GM12878 (cell line): Measurements from ENCODE around the gene EYS. TPM values are rescaled to one million over a fixed set of nuclear protein-coding genes. Genes with fewer than 3 reads are reported as not detected.

Experiments used
- ATAC-seq: fragments of 200-7000 bp; cut with Tn5 transposase; 3 replicates; pipeline ENCODE4 v1.9.1; 2020; ENCODE audit warnings: mild to moderate bottlenecking, moderate library complexity
- BruUV-seq: library from RNA; stranded (reverse); fragments of 400-500 nt; replicated peaks from 2 replicates; lab custom pipeline; 2021; lab: Mats Ljungman, UMichigan
- CTCF ChIA-PET: fragments of 300-600 bp; sonication (Branson Sonifier 250); formaldehyde crosslinking; extraction: SDS; loops from one replicate; lab custom pipeline; 2021; ENCODE audit warnings: inconsistent platforms; lab: Yijun Ruan, JAX
- POLR2A ChIA-PET: fragments of 350-600 bp; formaldehyde crosslinking; extraction: SDS; loops from one replicate; lab custom pipeline; 2021; ENCODE audit warnings: inconsistent platforms; lab: Charles Lee
- RAD21 ChIA-PET: fragments of 300-600 bp; sonication (Branson Sonifier 250); formaldehyde crosslinking; loops from one replicate; lab custom pipeline; 2023; ENCODE audit warnings: antibody characterized with exemption; ENCODE audit not compliant: unreplicated experiment; lab: Charles Lee
- SMC1A ChIA-PET: fragments of 300-600 bp; sonication (Branson Sonifier 250); formaldehyde crosslinking; loops from one replicate; lab custom pipeline; 2023; ENCODE audit not compliant: unreplicated experiment, uncharacterized antibody; lab: Charles Lee
- DNase-seq: peaks from one replicate; pipeline ENCODE4 v3.0.0-alpha.2; 2011; ENCODE audit warnings: low read depth, low spot score
- FAIRE-seq: peaks from 3 replicates; lab custom pipeline; 2011; peaks lifted over from hg19 to GRCh38; lab: Jason Lieb, UNC
- H2AFZ ChIP-seq: 2 replicates; pipeline ENCODE4 v1.6.0; 2011; ENCODE audit warnings: low read depth, low read length, control low read depth; ENCODE audit not compliant: control insufficient read depth
- H3K27ac ChIP-seq: 2 replicates; pipeline ENCODE4 v1.5.1; 2011; ENCODE audit warnings: control low read depth; ENCODE audit not compliant: control insufficient read depth, insufficient read depth
- H3K27me3 ChIP-seq, 2 experiments: replicated peaks in 1 of 2; 2 replicates each; pipeline versions ENCODE4 v1.6.0 to v1.6.1; 2011; ENCODE audit warnings: low read length in 1 of 2; ENCODE audit not compliant: control insufficient read depth in 2 of 2, insufficient read depth in 2 of 2
- H3K36me3 ChIP-seq, 2 experiments: 2 replicates each; pipeline ENCODE4 v1.5.1; 2011; ENCODE audit warnings: low read length in 1 of 2; ENCODE audit not compliant: control insufficient read depth in 2 of 2, insufficient read depth in 2 of 2
- H3K4me1 ChIP-seq: 2 replicates; pipeline ENCODE4 v1.6.1; 2011; ENCODE audit warnings: mild to moderate bottlenecking, low read length, moderate library complexity, mixed read lengths; ENCODE audit not compliant: control insufficient read depth, insufficient read depth
- H3K4me2 ChIP-seq: 2 replicates; pipeline ENCODE4 v1.6.0; 2011; ENCODE audit warnings: control low read depth; ENCODE audit not compliant: control insufficient read depth, insufficient read depth
- H3K4me3 ChIP-seq: fragments of 200-600 bp; sonication (generic); 2 replicates; pipeline ENCODE4 v1.5.1; 2016
- H3K79me2 ChIP-seq: 2 replicates; pipeline ENCODE4 v1.6.0; 2011; ENCODE audit warnings: low read length; ENCODE audit not compliant: control insufficient read depth, insufficient read depth
- H3K9ac ChIP-seq: 2 replicates; pipeline ENCODE4 v1.8.0; 2011; ENCODE audit warnings: low read length, control low read depth, mixed read lengths; ENCODE audit not compliant: control insufficient read depth, insufficient read depth
- H3K9me3 ChIP-seq: replicated peaks from 3 replicates; pipeline ENCODE4 v1.5.1; 2011; ENCODE audit warnings: mild to moderate bottlenecking, low read length; ENCODE audit not compliant: control insufficient read depth, insufficient read depth
- H4K20me1 ChIP-seq: 2 replicates; pipeline ENCODE4 v1.6.0; 2011; ENCODE audit not compliant: control insufficient read depth, insufficient read depth
- ASH2L ChIP-seq: fragments of 300-600, 200-600 bp; sonication (generic); IDR thresholded peaks from 2 replicates; pipeline ENCODE4 v1.6.1; 2017; ENCODE audit warnings: low read depth, mild to moderate bottlenecking, borderline replicate concordance
- ATF2 ChIP-seq: IDR thresholded peaks from 2 replicates; pipeline ENCODE4 v1.6.1; 2012; ENCODE audit warnings: low read length, inconsistent platforms
- CBX3 ChIP-seq: fragments of 200-600 bp; sonication (generic); IDR thresholded peaks from 2 replicates; pipeline ENCODE4 v1.6.1; 2016; ENCODE audit warnings: low read depth, borderline replicate concordance
- HCFC1 ChIP-seq: fragments of 150-350 bp; IDR thresholded peaks from 2 replicates; pipeline ENCODE4 v1.6.1; 2014; ENCODE audit warnings: low read length
- HDAC2 ChIP-seq: fragments of 200-600 bp; sonication (generic); IDR thresholded peaks from 2 replicates; pipeline ENCODE4 v1.6.1; 2017
- MTA2 ChIP-seq: fragments of 450-650 bp; IDR thresholded peaks from 2 replicates; pipeline ENCODE4 v1.6.1; 2016; ENCODE audit warnings: low read depth, mild to moderate bottlenecking, moderate library complexity
- MXI1 ChIP-seq: fragments of 150-350 bp; IDR thresholded peaks from 2 replicates; pipeline ENCODE4 v1.6.1; 2011; ENCODE audit warnings: low read depth, mild to moderate bottlenecking, inconsistent platforms, low read length, improper control_type of control experiment
- NR2C1 ChIP-seq: fragments of 450-650 bp; IDR thresholded peaks from 2 replicates; pipeline ENCODE4 v1.6.1; 2017; ENCODE audit warnings: antibody characterized with exemption, mild to moderate bottlenecking, moderate library complexity
- NRF1 ChIP-seq: conservative IDR thresholded peaks from 2 replicates; pipeline ENCODE4 v1.6.1; 2011; ENCODE audit warnings: mild to moderate bottlenecking, low read depth, low read length, improper control_type of control experiment
- RAD21 ChIP-seq: IDR thresholded peaks from 2 replicates; pipeline ENCODE4 v1.6.1; 2011; ENCODE audit warnings: mild to moderate bottlenecking, low read depth, low read length, moderate library complexity; ENCODE audit not compliant: insufficient read depth
- RCOR1 ChIP-seq: conservative IDR thresholded peaks from 2 replicates; pipeline ENCODE4 v1.6.1; 2012; ENCODE audit warnings: low read depth, low read length, improper control_type of control experiment
- STAT1 ChIP-seq: fragments of 450-650 bp; conservative IDR thresholded peaks from 2 replicates; pipeline ENCODE4 v1.6.1; 2014; ENCODE audit warnings: antibody characterized with exemption, mild to moderate bottlenecking
- TARDBP ChIP-seq: IDR thresholded peaks from 2 replicates; pipeline ENCODE4 v1.6.1; 2016; ENCODE audit warnings: borderline replicate concordance
- TBL1XR1 ChIP-seq: IDR thresholded peaks from 2 replicates; pipeline ENCODE4 v1.6.1; 2012; ENCODE audit warnings: low read depth, low read length, improper control_type of control experiment
- TCF3 ChIP-seq: IDR thresholded peaks from 2 replicates; pipeline ENCODE4 v1.6.1; 2012; ENCODE audit warnings: low read depth, mild to moderate bottlenecking, low read length, borderline replicate concordance; ENCODE audit not compliant: insufficient read depth
- ZBTB40 ChIP-seq: fragments of 450-650 bp; IDR thresholded peaks from 2 replicates; pipeline ENCODE4 v1.6.1; 2016; ENCODE audit warnings: mild to moderate bottlenecking, moderate library complexity, borderline replicate concordance
- ZNF274 ChIP-seq: IDR thresholded peaks from one replicate; pipeline ENCODE4 v1.8.0; 2011; ENCODE audit not compliant: insufficient read length, insufficient read depth
- WGBS: methylation state at CpG from one replicate; pipeline ENCODE4 v1.1.6; 2016; ENCODE audit warnings: low lambda C conversion rate; ENCODE audit not compliant: insufficient replicate concordance, insufficient coverage; ENCODE audit errors: missing lambda C conversion rate; 5-methylcytosine and 5-hydroxymethylcytosine counted together
- in situ Hi-C: fragments of 300-500 bp; cut with MboI; formaldehyde crosslinking; loops from 9 replicates; pipeline ENCODE4 v1.14.3; 2018; ENCODE audit warnings: mixed read lengths
- intact Hi-C: fragments of 100-400 bp; cut with micrococcal nuclease; formaldehyde crosslinking; loops from one replicate; pipeline ENCODE4 v1.14.2; 2022; ENCODE audit not compliant: unreplicated experiment
- polyA plus RNA-seq, 11 experiments: library from polyadenylated mRNA; depleted of rRNA in 4 of 11; unstranded in 6 of 11; stranded (reverse) in 5 of 11; fragments of >200 nt; fragmentation: Nextera tagmentation in 4 of 11; fragmentation: Illumina TruSeq in 1 of 11; extraction: Ambion mirVana in 4 of 11; extraction: Trizol in 1 of 11; gene quantifications; 1 replicate in 1 of 11; 2 replicates in 10 of 11; pipeline versions ENCODE4 v1.2.1 to v1.2.3, GENCODE V29; 2011 to 2016; ENCODE audit warnings: inconsistent platforms in 2 of 11, missing spikeins in 2 of 11, low read depth in 1 of 11
- total RNA-seq, 4 experiments: library from RNA; depleted of rRNA in 3 of 4; stranded (reverse); fragments of >200 nt in 3 of 4; fragmentation: Illumina TruSeq in 1 of 4; extraction: Trizol in 1 of 4; gene quantifications; 2 replicates each; pipeline versions ENCODE4 v1.2.1 to v1.2.3, GENCODE V29; 2013 to 2021
- TF ChIP-seq, protein P1 (sequence below): IDR thresholded peaks from 2 replicates; pipeline ENCODE4 v1.6.1; 2012; ENCODE audit warnings: low read depth, low read length, improper control_type of control experiment

EYS gene
- total and polyA plus RNA-seq, 10 of the 15 experiments (the other 5 are each of a cell fraction or from before 2014, with no cell fraction given), result under 0.01 to 0.14 (median 0.02) TPM; not detected in 1

- TF ChIP-seq, protein P1, sequence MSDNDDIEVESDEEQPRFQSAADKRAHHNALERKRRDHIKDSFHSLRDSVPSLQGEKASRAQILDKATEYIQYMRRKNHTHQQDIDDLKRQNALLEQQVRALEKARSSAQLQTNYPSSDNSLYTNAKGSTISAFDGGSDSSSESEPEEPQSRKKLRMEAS, result no peak
- no peak for TF ChIP-seq NRF1
- no peak for TF ChIP-seq TARDBP
Observed at GRCh38 chr6:63732336-63732735, 1974.7 kb downstream of the EYS start (continued).

GRCh38 chr6:63731930-63732329 lies 1975.1 kb downstream of the EYS start:
- Histone ChIP-seq H3K4me1 (no peaks in the 10 kb centered on the region), H3K4me3 (no peak overlapping the region), H3K27me3 (no peaks in the 10 kb centered on the region), H4K20me1 (no peaks in the 10 kb centered on the region), H3K27ac (no peak overlapping the region), H3K9me3 (no peaks in the 10 kb centered on the region), H3K36me3 (no peaks in the 10 kb centered on the region), H2AFZ (no peak overlapping the region), H3K79me2 (no peaks in the 10 kb centered on the region), H3K4me2 (no peak overlapping the region), H3K9ac (no peak overlapping the region)
- intact Hi-C loops, result no loop called here
- CTCF ChIA-PET, result interaction anchor here (1.0 to 1.4 kb wide), 5 partner anchors 9 to 335 kb away, joined by 3 to 6 read pairs (median 4); no protein-coding TSS in a partner anchor
- DNase-seq, result no peak
- TF ChIP-seq RAD21 (no peak), TBL1XR1 (no peak), MTA2 (no peak), ATF2 (no peak), TCF3 (no peak), CBX3 (no peak), MXI1 (no peak), RCOR1 (no peak), ASH2L (no peak), ZNF274 (no peak), HCFC1 (no peak), ZBTB40 (no peak), HDAC2 (no peak), NR2C1 (no peak), STAT1 (no peak)
- SMC1A ChIA-PET, result interaction anchor here (0.5 to 1.6 kb wide), 8 partner anchors 9 to 134 kb away, joined by 3 to 6 read pairs (median 4); no protein-coding TSS in a partner anchor
- WGBS, result 75% methylated on average over 3 of the region's 3 CpGs
- ATAC-seq, result no peak
- no TSS peak for BruUV-seq
- POLR2A ChIA-PET, result no interaction called here
- no peak for FAIRE-seq
- RAD21 ChIA-PET, result interaction anchor here (0.9 kb wide), 1 partner anchor 12 kb away, joined by 3 read pairs; no protein-coding TSS in a partner anchor
- in situ Hi-C loops, result no loop called here
